ENCODE results near the gene HSPA5.

DNA sequence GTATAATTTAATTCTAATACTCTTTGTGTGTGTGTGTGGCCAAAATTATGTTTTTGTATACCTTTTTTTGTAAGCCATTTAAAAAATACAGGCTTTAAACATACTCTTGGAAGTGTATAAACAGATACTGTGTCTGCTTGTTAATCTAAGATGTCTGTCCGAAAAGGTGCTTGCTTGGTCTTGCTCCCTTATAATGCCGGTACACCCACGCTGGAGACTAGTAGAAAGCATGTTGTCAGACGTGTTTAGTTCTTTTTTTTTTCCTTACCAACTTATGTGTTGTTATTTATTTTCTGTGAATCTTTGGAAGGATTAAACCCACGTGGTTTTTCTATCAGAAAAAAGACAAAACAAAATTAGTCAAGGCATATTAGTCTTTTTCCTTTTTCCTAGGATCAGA is 29.9 kb upstream of the HSPA5 start:
- TF ChIP-seq, protein P1, sequence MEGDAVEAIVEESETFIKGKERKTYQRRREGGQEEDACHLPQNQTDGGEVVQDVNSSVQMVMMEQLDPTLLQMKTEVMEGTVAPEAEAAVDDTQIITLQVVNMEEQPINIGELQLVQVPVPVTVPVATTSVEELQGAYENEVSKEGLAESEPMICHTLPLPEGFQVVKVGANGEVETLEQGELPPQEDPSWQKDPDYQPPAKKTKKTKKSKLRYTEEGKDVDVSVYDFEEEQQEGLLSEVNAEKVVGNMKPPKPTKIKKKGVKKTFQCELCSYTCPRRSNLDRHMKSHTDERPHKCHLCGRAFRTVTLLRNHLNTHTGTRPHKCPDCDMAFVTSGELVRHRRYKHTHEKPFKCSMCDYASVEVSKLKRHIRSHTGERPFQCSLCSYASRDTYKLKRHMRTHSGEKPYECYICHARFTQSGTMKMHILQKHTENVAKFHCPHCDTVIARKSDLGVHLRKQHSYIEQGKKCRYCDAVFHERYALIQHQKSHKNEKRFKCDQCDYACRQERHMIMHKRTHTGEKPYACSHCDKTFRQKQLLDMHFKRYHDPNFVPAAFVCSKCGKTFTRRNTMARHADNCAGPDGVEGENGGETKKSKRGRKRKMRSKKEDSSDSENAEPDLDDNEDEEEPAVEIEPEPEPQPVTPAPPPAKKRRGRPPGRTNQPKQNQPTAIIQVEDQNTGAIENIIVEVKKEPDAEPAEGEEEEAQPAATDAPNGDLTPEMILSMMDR (IDR thresholded peaks at IDR 0.05; ENCODE audit: low read length), result no peak
- no peak for TF ChIP-seq EZH2phosphoT487 (IDR thresholded peaks at IDR 0.05; ENCODE audit: low read length)
